ENCODE data around the gene CSRNP2.
A peak's percentile ranks its signal among the peaks of the same experiment; 100 is the strongest.

Gene CSRNP2

DNA sequence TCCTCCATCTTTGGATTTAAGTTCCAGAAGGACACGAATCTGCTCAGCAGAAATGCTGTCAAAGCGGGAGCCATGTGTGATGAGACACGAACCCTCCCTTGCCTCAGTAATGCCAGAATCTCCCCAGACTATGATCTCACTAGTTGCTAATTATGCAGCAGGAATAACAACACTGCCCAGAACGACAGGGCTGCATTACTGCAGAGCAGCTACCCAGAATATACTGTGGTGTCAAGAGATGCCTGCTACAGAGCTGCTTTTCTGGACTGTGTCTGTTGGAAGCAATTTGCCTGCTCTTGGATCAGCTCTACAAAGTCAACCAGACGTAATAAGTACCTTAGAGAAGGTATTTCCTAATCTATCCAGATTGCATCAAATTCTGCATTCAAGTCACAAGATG lies 5.5 kb downstream of the CSRNP2 start:
- DNase-seq: no peak

DNA sequence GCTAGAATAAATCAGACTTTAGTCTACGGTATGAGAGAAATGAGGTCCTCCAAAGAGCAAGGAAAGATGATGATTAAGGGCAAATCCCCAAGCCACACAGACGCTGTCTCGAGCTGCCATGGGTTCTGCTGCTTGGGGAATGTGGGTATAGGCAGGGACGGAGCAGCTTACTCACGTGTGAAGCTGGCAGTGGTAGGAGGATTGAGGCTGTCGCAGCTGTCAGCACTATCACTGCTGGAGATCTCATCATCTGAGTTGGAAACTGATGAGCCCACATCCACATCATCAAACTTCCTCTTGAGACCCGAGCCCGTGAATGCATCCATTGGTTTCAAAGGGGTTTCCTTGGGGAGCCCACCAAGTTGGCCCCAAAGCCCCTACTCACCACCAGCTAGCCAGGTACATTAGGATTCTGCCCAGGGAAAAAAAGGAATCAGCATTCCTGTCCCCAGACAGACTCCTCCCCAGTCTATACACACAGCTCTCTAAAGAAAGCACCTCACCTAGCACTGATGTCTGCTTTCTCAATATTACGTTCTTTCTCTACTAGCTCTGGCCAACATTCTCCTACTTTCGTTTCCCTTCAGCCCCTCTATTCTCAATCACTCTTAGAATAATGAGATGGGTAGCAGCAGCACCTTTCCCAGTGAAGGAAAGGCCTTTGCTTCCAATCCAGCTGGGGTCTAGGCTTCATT lies 7.0 kb downstream of the CSRNP2 start:
- DNase-seq: no peak

DNA sequence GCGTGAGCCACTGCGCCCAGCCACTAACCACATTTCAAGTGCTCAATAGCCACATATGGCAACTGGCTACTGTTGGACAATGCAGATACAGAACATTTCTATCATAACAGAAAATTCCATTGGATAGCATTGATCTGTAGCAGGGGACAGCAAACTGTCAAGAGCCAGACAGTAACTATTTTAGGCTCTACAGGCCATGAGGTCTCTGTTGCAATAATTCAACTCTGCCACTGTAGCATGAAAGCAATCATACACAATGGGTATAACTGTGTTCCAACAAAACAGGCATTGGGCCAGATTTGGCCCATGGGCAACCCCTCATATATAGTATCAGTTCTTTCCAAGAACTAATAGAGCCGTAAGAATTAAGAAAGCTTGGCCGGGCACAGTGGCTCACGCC lies 8.0 kb downstream of the CSRNP2 start:
- no peak for DNase-seq

DNA sequence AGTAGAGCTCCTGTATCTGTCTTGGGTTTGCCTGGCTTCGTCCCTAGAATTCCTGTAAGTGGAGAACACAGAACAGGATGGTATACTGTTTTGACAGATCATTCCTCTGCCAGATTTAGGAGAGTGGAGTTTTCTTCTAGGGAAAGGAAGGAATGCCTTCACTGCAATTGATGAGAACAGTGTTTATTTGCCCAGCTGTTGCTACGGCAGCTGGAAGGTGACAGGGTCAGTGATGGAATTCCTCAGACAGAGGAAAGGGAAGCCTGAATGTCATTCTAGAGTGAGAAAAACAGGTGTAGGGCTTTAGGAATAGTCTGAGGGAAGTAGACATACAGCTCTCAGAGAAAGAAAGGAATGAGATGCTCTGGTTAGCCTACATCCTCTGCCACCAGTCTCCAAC lies 11.7 kb downstream of the CSRNP2 start:
- no peak for DNase-seq

DNA sequence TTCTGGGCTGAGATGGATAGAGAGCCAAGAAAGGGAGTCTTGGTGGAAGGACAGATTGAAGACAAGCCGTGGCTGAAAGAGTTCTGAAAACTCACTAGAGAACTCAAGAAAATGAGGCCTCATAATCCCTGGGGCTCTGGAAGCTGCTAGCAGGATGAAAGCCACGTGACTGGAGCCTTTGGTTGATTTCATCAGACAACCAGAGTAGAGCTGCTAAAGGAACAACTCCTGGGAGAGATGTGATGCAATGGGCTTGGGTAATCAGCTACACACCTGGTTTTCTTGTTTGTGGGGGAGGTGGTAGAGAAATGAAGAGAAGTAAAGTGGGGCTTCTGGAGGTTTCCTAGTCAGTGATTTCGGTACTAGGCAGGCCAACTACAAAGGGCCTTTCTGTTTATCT lies 13.4 kb downstream of the CSRNP2 start:
- DNase-seq: no peak

DNA sequence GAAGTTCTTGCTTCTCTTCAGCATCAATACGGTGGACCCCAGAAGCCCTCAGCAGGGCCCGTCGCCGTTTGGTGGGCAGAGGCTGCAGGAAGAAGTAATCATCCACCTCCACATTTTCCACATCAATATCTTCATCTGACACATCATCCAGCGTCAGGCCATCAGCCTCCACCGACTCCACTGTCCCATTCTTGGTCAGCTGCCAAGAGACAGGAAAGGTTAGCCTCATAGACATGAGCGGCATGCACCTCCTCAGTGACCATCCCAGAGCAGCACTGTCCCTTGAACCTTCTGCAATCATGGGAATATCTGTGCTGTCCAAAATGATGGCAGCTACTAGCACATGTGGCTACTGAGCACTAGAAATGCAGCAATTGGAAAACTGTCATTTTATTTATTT lies 15.6 kb downstream of the CSRNP2 start:
- no peak for DNase-seq

DNA sequence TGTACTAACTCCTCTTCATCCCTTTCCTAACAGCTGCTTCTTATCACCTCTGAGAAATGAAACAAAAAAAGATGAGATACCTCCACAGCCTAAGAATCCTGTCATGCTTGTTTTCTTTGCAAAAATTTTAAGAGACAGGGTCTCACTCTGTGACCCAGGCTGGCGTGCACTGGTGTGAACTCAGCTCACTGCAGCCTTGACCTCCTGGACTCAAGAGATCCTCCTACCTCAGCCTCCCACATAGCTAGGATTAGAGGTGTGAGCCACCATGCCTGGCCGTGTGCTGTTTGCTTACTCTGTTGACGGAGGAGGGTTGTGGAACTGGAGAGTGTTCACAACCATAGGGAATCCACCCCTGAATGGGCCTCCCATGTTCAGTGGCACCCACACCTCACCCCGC lies 16.2 kb downstream of the CSRNP2 start:
- no peak for DNase-seq

DNA sequence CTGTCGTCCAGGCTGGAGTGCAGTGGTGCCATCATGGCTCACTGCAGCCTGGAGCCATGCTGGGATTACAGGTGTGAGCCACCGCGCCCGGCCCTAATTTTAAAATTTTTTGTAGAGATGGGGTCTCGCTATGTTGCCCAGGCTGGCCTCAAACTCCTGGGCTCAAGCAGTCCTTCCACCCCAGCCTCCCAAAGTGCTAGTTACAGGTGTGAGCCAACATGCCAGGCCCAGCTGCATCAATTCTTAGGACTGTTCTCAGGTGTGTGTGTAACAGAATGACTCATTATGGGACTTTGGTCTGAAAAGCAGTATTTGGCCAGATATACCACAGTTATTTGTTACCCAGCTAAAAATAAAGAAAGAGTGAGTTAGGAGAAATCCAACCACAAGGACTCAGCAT lies 17.9 kb downstream of the CSRNP2 start:
- no peak for DNase-seq

DNA sequence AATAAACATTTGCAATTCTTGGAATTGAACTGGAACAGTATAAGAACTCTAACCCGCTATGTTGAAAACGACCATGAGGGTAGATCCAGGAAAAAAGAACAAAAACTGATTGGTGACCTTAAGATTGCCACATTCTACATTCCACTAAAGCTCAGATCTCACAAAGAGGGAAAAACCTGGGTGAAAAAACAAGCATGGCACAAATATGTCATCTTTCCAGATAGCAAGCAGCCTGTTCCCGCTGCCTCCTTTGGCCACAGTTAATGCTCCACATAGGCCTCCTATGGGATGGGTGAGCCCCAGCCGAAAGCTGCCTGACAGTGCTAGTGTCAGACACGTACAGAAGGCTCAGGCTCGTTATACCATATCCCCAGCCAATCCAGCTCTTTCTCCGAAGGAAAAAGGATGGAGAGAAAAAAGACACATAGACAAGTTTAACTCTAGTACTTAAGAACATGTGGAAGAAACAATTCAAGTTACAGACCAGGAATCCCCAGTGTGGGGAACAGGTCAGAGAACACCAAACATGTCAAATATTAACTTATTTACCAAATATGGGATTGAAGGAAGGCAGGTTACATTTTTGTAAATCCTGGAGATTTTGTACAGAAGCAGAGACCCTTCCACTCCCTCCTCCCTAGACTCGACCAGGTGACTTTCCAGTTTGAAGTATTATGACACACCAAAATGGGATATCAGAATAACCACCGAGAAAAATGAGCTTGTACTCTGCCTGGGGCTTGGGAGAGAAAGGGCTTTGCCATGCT lies 20.6 kb downstream of the CSRNP2 start:
- no peak for DNase-seq

DNA sequence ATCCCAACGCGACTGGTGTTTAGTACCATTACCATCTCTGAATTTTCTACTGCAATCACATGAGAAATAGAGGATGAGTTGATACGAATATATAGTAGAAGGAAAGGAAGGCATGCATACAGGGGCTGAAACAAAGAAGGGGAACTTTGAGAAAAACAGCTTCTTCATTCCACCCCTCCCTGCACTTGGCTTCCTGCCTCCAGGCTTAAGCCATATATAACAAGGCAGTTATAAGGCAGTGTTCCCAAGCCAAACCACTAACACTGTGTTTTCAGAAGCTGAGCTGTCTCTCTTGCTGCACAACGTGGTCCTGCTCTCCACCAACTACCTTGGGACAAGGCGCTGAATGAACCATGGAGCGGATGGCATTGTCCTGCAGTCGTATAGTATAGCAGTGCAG lies 24.3 kb downstream of the CSRNP2 start:
- DNase-seq: no peak

DNA sequence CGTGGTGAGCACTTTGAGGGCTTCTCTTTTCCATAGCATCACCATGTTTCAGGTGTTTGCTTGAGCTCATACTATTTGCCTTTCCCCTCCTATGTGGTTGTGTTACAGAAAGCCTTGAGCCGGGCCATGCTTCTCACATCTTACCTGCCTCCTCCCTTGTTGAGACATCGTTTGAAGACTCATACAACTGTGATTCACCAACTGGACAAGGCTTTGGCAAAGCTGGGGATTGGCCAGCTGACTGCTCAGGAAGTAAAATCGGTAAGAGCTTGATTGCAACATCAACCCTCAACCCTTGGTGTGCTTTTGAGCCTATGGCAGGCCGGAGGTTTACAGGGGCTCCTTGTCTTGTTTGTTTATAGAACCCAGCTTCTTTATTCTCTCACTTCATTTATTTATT lies 27.2 kb downstream of the CSRNP2 start:
- DNase-seq: no peak

DNA sequence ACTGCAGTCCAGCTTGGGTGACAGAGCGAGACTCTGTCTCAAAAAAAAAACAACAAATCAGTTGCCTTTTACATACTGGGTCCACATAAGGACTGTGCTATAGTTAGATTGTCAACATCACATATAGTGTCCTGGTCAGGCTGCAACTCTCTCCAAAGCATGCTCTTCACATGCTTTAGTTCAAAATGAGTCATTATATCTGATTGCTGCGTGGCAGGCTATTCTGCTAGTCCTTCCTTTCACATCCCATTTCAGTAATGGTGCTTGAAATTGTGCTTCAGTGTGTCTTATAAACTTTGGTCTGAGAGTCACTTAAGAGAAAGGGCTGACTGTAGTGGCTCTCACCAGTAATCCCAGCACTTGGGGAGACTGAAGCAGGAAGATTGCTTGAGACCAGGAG lies 28.3 kb downstream of the CSRNP2 start:
- DNase-seq: no peak

DNA sequence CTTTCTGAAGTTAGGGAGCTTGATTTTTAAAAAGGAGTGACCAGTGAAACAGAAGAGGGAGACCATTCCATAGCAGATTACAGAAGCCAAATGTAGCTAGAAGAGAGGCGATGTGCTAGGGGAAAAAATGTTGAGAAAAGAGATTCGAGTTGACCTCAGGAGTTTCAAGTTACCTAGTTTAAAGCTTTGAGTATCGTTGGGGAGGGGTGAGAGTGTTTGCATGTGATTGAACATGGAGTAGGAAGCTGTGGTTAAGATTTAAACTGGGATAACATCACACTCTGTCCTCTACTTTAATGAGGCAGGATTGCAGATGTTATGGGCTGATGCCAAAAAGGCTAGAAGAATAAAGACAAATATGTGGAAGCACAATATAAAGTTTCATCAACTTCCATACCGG lies 31.6 kb downstream of the CSRNP2 start:
- no peak for DNase-seq

DNA sequence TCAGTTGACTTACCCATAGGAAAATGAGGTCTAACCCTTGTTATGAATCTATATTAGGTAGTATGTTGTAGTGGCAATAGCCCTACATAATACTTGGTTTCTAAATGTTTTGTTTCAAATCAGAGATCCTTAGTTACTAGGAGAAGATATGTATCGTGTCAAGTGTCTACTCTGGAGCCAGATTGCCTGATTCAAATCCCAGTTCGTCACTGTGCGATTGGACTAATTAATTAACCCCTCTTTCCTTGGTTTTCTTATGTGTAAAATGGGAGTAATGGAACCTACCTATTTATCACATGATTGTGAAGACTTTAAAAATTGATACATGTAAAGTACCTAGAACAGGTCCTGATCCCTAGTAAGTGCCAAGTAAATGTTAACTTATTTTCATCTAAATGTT lies 33.9 kb downstream of the CSRNP2 start:
- DNase-seq: no peak

DNA sequence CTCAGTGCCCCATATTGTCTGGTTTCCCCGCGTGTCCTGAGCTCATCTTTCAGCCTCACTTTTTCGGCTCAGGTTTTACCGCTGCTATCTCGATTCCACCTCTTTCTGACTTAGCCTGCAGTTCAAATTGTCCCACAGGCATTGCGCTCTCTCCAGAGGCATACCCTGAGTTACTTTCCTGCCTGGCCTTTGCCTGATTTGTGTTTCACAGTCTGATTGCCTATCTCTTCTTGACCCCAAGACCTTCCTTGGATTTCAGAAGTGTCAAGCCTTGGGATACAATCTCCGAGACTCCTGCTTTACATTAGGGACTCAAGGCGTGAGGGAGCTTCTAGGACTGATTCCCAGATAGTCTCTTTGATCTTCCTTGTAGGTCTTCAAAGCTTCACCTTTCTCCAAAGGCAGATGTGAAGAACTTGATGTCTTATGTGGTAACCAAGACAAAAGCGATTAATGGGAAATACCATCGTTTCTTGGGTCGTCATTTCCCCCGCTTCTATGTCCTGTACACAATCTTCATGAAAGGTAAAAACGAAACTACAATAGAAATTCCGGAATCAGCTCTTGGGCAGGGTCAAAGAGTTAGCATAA lies 34.6 kb downstream of the CSRNP2 start:
- DNase-seq: no peak

DNA sequence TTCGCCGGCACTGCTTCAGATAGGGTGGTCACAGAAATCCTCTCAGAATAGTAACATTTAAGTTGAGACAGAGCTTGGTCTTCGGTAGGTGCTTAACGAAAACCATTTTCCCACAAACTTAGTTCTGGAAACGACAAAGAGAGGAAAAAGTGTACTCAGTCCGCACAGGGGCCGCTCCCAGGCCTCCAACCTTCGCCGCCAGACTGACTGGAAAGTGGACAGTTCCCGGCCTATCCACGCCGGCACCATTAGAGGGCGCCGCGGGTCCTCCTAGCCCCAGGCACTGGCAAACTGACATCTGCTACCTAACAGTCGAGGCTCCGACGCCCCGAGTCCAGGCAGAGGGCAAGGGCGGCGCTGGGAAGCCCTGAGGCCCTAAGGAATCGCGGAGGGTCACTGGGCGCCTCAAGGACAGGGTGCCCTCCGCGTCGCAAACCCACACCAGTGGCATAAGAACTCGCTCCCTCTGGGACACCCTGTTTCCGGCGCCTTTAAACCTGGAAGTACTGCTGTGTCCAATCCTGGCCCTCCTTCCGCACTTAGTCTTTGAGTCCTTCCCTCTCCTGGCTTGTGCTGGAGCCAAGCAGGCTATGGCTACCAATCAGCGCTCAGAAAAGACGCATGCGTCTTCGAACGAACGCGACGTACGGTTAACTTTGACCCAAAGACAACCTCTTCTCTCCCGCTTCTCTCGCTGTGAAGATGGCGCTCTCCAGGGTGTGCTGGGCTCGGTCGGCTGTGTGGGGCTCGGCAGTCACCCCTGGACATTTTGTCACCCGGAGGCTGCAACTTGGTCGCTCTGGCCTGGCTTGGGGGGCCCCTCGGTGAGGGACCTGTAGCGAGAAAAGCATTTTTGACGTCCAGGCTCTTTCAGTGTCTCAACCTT lies 35.5 kb downstream of the CSRNP2 start, which contains the start of gene LETMD1:
TSS of gene LETMD1 (plus strand) at position 673 of the 886 bp plus-strand sequence. CDS start at position 703, 30 bp downstream.
- peak; percentile 95 for DNase-seq

DNA sequence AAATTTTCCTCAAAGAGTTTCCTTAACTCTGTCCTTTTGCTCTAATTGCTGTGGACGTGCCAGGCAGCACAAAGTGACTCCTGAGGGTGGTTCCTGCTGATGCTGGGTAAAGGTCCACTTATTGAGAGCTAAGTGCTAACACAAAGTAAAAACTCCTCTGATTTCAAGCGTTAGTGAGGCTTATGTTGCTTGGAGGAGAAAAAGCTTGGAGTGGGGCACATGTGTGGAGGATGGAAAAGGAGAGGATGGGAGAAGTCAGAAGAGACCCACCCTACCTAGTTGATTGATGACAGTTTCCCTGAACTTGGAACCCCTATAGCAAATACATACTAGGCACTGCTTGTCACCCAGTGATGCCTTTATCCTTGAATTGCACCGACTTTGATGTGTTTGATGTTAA lies 47.1 kb downstream of the CSRNP2 start:
- DNase-seq: no peak

DNA sequence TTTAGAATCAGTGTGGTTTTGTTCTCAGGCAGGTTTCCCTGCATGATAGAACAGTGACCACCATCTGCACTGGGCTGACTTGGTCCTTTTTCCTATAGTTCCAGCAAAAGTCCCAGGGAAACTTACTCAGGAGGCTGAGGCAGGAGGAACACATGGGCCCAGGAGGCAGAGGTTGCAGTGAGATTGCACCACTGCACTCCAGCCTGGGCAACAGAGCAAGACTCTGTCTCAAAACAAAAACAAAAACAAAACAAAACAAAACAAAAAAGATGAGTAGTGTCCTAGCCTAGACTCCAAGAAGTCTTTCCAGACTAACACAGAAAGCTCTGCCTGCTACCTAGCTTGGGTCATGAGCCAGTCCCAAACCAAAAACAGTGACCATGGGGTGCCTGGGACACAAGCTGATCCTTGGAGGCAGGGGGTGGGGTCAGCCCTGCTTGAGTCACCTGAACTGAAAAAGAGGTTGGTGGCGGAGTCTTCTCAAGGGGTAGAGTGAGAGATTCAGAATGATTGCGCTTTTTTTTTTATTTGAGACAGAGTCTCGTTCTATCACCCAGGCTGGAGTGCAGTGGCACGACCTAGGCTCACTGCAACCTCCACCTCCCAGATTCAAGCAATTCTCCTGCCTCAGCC lies 49.8 kb downstream of the CSRNP2 start:
- DNase-seq: no peak

DNA sequence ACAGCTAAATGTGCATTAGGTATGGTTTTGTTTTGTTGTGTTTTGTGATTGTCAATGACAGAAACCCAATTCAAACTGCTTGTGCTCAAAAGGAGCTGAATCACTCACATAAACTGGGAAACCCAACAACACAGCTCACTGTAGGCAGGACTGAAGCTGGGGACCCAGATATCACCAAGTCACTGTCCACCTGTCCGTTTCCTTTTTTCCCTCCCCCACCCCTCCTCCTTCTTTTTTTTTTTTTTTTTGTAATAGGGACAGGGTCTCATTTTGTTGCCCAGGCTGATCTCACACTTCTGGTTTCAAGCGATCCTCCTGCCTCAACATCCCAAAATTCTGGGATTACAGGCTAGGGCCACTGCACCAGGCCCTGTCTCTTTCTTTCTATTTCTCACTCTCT lies 50.3 kb downstream of the CSRNP2 start:
- no peak for DNase-seq

DNA sequence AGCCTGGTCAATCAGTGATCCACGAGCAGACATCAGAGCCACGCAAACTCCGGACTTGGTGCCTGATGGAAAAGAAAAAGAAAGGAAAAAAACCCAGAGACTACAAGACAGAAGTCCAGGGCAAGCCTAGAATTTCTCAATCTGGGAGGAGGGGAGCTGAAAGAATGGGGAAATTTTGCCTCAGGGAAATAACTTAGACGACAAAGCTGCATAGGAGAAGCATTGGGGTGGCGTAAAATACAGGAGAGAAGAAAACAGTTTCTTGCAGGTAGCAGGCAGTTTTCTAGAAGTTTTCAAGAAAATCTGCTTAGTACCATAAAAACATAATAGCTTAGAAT lies 54.6 kb downstream of the CSRNP2 start:
- DNase-seq: no peak

DNA sequence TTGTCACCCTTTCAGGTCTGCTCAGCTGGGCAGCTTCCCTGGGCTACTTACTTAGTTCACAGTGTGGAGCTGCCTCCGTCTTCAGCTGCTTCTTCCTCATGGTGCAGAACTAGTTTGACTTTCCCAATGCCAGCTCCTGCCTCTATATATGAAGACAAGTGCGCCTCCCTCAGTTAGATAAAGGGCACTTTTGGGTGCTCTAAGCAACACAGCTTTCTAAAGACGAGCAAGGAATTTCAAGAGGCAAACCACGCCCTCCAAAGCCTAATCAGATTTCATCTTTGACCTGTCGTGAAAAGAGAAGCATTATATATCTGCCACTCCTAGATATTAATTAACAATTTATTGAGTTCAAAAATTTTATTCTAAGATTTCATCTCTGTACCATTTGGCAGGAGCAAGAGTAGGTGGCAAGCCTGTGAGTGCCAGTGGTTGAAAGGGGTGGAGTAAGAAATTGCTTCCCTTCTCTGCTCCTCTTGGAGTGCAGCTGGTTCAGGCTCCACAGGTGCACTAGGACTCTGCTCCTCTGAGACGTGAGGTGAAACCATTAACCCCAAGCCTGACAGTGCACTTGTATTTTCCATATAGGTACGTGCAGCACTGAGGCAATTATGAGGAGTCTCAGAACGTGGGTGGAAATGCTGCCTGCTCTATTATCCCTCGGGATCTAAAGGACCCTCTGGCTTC lies 55.1 kb downstream of the CSRNP2 start:
- DNase-seq: peak; percentile 34

DNA sequence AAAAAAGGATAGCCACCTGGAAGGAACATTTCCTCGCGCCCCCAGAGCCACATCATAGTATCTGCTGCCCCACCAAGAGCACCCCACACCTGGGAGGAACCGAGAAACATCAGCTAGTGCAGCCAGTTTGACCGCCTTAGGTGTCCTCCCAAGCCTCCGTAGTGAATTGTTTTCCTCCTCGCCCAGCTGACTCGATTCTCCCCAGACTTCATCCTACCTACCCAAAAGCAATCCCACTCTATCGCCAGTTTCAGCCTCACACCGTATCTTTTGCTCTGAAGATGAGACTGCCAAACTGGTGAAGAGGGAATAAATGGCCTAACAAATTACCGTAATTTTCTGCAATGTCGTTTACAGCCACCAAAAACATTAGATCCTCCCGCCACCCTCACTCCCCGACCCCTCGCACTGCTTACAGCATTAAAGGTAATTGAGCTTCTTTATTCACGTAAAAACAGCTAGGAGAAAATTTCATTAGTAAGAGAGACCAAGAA lies 56.0 kb downstream of the CSRNP2 start:
- no peak for DNase-seq

Measured in CD4-positive, alpha-beta T cell treated with Interleukin-15 for 1 hour (primary cell).